GM18909 (cell line): Measurements from ENCODE around the gene AGTR1.

Source experiments
- ATAC-seq: cut with Tn5 transposase; IDR thresholded peaks from one replicate; pipeline ENCODE4 v1.9.1; 2021; ENCODE audit warnings: mild to moderate bottlenecking; ENCODE audit not compliant: unreplicated experiment, poor library complexity

Gene AGTR1

GRCh38 chr3:148697306-148698189, at the start of gene AGTR1:
AGTR1 (plus strand) TSS chr3:148697903; CDS start chr3:148741036, 43,133 bp downstream.
- no peak for ATAC-seq

- no peak for ATAC-seq
Measured at GRCh38 chr3:148648685-148649352, 48.9 kb upstream of the AGTR1 start.

- ATAC-seq, result no peak
Measured at GRCh38 chr3:148651549-148651948, 46.2 kb upstream of the AGTR1 start.

GRCh38 chr3:148654433-148654832, 43.3 kb upstream of the AGTR1 start:
- ATAC-seq, result no peak

- ATAC-seq, result no peak
Measured at GRCh38 chr3:148657470-148657869, 40.2 kb upstream of the AGTR1 start.

- ATAC-seq, result no peak
Measured at GRCh38 chr3:148659512-148659911, 38.2 kb upstream of the AGTR1 start.

GRCh38 chr3:148680289-148680688, 17.4 kb upstream of the AGTR1 start:
- no peak for ATAC-seq

GRCh38 chr3:148681080-148681479, 16.6 kb upstream of the AGTR1 start:
- ATAC-seq, result no peak

GRCh38 chr3:148682997-148683396, 14.7 kb upstream of the AGTR1 start:
- ATAC-seq, result no peak

GRCh38 chr3:148694116-148694515, 3.6 kb upstream of the AGTR1 start:
- ATAC-seq, result no peak

- ATAC-seq, result no peak
Measured at GRCh38 chr3:148698190-148698810, 597 bp downstream of the AGTR1 start.

GRCh38 chr3:148705314-148705713, 7.6 kb downstream of the AGTR1 start:
- no peak for ATAC-seq

- no peak for ATAC-seq
Measured at GRCh38 chr3:148707601-148708380, 10.1 kb downstream of the AGTR1 start.

GRCh38 chr3:148708409-148708808, 10.7 kb downstream of the AGTR1 start:
- ATAC-seq, result no peak

GRCh38 chr3:148709560-148710253, 12.0 kb downstream of the AGTR1 start:
- ATAC-seq, result no peak

- ATAC-seq, result no peak
Measured at GRCh38 chr3:148710665-148711064, 13.0 kb downstream of the AGTR1 start.

GRCh38 chr3:148711981-148712666, 14.4 kb downstream of the AGTR1 start:
- no peak for ATAC-seq

- no peak for ATAC-seq
Measured at GRCh38 chr3:148714521-148714920, 16.8 kb downstream of the AGTR1 start.

- ATAC-seq, result no peak
Measured at GRCh38 chr3:148716657-148717056, 19.0 kb downstream of the AGTR1 start.
